NCI-H2196 treated with DMSO at 0.1 percent for 48 hours (cell line): ENCODE data around the gene CEP120.

Source experiments
- DNase-seq: peaks from one replicate; lab custom pipeline; 2025; ENCODE audit not compliant: unreplicated experiment; lab: John Stamatoyannopoulos, UW

Gene CEP120

DNA sequence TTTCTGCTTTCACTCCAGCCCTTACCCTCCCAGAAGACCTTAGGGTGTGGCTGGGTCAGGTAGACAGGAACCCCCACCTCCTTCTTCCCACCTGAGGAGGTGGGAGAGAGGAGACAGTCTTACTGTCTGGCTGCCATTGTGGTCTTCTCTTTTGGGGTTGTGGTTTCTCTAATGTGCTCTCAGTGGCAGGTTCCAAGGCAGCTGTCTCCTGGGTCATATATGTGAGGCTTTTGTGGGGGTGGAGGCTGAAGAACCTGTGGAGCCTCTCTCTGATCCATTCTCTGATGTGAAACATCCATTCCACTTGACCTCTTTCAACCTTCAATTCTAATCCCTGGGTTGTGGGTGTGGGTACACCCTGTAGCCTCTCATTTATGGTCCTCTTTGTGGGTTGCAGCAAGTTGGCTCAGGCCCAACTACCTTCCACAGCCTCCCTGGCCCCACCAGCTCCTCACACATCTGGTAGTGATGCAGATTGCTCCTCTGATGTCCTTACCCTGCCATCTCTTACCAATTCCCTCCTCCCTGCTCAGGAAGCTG is 118.4 kb downstream of the CEP120 start:
- no peak for DNase-seq

DNA sequence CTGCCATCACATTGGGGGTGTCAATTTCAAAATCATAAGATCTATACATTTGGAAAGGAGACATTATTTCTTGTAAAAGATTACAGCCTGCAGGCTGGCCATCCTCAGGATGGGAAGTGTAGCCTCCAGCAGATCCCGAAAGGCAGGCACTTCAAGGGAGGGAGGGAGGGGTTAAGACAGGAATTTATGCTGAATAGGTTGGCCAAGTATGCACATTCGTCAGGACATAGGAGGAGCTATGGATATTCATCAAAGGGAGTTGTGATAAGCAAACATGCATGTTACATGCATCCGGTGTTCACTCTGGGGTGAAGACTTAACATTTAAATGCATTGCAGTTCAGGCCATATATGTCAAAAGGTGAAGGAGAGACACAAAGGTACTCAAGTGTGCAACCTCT is 119.4 kb downstream of the CEP120 start:
- DNase-seq: no peak

DNA sequence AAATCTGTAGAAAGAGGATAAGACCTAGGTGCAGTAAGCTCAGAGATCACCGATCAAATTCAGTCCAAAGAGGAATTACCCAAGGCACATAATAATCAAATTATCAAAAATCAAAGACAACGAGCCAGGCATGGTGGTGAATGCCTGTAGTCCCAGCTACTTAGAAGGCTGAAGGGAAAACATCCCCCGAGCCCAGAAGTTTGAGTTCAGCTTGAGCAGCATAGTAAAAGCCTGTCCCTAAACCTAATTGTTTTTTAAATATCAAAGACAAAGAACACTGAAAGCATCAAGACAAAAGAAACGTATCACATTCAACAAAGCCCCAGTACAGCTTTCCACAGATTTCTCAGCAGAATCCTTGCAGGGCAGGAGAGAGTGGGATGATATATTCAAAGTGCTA is 122.9 kb downstream of the CEP120 start:
- no peak for DNase-seq

DNA sequence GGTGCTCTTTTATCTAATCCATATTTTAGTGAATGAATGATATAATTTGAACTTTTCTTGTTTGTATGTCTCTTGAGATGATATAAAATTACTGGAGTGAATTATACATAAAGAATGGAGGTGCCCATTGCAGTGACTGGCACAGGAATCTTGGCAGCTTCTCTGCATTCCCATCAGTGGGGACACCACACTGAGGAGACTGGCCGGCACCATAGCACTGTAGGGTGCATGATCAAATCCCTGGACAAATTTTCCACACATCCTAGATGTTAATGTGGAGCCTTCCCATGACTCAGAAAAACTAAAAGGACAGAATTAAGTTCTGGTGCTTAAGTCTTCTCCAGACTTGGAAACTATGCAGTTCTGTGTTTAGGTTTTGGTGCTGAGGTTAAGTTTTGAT is 124.1 kb downstream of the CEP120 start:
- no peak for DNase-seq

DNA sequence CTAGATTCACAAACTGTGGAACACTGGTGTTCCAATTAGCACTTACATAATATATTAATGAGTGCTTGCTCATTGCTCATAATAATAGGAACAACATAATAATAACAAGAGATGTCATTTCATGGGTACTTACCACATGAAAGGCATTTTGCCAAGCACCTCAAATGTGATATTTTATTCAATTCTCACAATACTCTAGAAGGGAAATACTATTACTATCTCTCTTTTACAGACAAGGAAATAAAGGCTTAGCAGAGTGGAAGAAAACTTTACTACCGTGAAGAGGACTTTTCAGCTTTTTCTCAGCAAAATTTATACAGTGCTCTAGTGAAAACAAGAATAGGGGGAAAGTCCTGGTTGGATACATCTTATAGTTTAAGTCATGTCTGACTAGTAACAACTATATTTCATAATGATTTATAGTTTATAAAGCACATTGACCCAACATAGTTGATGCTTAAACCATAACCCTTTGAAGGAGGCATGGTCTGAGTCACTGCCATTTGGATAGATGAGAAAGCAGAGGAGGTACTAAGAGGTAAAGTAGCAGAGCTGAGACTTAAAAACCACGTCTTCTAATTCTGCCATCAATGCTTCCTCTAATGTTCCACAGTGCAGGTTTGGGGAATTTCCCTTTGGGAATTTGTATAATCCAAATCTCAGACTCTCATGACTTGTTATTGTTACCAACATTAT is 124.7 kb downstream of the CEP120 start:
- DNase-seq: no peak

DNA sequence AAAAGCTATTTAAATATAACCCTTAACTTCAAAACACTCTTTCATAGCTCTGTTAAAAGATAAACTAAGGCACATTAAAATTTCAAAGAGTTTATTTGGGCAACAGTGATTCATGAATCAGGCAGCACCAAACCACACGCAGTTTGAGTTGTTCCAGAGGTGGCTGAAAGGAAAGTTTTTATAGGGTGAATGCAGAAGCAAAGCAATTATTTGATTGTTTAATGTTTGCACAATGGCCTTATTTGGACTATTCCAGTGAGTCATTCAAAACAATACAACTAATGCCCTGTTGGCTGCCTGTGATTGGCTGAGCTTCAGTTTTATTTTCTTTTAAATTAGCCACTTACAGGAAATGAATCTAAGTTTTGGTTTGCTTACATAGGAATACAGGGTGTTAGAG is 125.3 kb downstream of the CEP120 start:
- DNase-seq: no peak

DNA sequence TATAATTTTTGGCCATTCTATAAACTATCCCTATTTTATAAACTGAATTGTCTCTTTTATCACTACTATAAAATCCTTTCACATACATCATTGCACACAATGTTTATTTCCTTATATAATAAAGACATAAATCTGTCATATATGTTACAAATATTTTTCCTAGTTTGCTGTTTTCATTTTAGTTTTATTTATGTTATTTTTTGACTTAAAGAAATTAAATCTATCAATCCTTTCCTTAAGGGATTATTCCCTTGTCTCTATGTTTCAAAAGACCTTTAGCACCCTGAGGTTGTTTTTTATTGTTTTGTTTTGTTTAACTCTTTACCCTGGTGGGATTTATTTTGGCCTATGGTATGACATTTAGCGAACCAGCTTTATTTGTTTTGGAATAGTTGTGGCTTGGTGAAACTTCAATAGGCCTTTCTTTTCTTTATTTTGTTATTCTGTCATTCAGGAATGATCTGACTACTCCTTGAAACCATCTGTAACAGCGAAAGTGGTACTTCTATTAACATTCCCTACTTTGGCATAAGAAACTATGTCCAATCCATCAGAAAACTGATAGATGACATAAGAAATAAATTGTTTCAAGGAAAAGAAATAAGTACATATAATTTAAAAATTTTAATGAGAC is 125.9 kb downstream of the CEP120 start:
- no peak for DNase-seq
